Skeletal muscle tissue (tissue), 4 donors: ENCODE results near the gene FRMD3. TPM values are rescaled to one million over a fixed set of nuclear protein-coding genes. Genes with fewer than 3 reads are reported as not detected.

Experiments
- H3K27ac ChIP-seq: one replicate; pipeline ENCODE4 v1.7.0; 2013; ENCODE audit warnings: mild to moderate bottlenecking, low read depth, low read length, inconsistent platforms
- H3K27me3 ChIP-seq, 3 donors: one replicate each; pipeline ENCODE4 v1.7.0; 2013; ENCODE audit warnings: low read length in 3 of 3; ENCODE audit not compliant: control insufficient read depth in 3 of 3, insufficient read depth in 3 of 3
- H3K36me3 ChIP-seq, 3 donors: one replicate each; pipeline ENCODE4 v1.7.0; 2013; ENCODE audit warnings: low read length in 3 of 3; ENCODE audit not compliant: control insufficient read depth in 3 of 3, insufficient read depth in 3 of 3
- H3K4me1 ChIP-seq, 3 donors: one replicate each; pipeline ENCODE4 v1.7.0; 2013; ENCODE audit warnings: low read length in 3 of 3, mild to moderate bottlenecking in 3 of 3; ENCODE audit not compliant: control insufficient read depth in 3 of 3, insufficient read depth in 3 of 3
- H3K4me3 ChIP-seq, 3 donors: one replicate each; pipeline ENCODE4 v1.7.0; 2013; ENCODE audit warnings: low read length in 3 of 3
- H3K9ac ChIP-seq, 3 donors: one replicate each; pipeline ENCODE4 v1.7.0; 2013; ENCODE audit warnings: low read length in 3 of 3, mild to moderate bottlenecking in 3 of 3, moderate library complexity in 2 of 3, low read depth in 1 of 3
- H3K9me3 ChIP-seq, 3 donors: one replicate each; pipeline ENCODE4 v1.7.0; 2013; ENCODE audit warnings: low read length in 3 of 3; ENCODE audit not compliant: control insufficient read depth in 3 of 3
- total RNA-seq: library from RNA; depleted of rRNA; stranded (reverse); fragments of >200 nt; gene quantifications from one replicate; pipeline ENCODE4 v1.2.3, GENCODE V29; 2014
- donor health status: Osteomylitis.

The FRMD3 gene
- total RNA-seq, 1 donor from 2014 or later = 27.7 TPM

DNA sequence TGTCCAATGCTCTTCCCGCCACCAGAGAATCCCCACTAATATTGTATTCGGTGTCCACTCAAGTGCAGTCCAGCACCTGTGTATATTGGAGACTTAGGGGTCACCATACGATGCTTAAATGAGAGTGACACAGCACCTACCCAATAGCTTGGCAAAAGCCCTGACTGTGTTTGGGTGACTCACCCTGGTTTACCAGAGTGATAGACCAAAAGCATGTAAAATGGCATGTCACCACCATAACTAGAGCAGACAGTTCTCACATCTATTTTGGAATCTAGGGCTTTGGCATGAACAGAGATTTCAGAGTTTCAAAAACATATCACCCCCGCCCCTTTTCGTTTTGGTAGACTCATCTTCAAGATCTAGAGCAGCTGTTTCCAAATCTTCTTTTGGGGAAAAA lies 257.9 kb downstream of the FRMD3 start:
- Histone ChIP-seq H3K4me1 (peaks cover 11 to 16% (median 13%) of the 10 kb centered on the region in 3 donors), H3K9ac (no peak overlapping the region), H3K27me3 (no peaks in the 10 kb centered on the region), H3K4me3 (no peak overlapping the region), H3K27ac (no peak overlapping the region), H3K36me3 (no peaks in the 10 kb centered on the region), H3K9me3 (no peaks in the 10 kb centered on the region)

- Histone ChIP-seq H3K4me1 (peaks cover 0 to 7% (median 0%) of the 10 kb centered on the region in 3 donors), H3K4me3 (no peak overlapping the region), H3K9me3 (no peaks in the 10 kb centered on the region), H3K27ac (no peak overlapping the region), H3K27me3 (no peaks in the 10 kb centered on the region), H3K36me3 (no peaks in the 10 kb centered on the region), H3K9ac (no peak overlapping the region)
Measured at GRCh38 chr9:83274787-83275186, 263.4 kb downstream of the FRMD3 start.

DNA sequence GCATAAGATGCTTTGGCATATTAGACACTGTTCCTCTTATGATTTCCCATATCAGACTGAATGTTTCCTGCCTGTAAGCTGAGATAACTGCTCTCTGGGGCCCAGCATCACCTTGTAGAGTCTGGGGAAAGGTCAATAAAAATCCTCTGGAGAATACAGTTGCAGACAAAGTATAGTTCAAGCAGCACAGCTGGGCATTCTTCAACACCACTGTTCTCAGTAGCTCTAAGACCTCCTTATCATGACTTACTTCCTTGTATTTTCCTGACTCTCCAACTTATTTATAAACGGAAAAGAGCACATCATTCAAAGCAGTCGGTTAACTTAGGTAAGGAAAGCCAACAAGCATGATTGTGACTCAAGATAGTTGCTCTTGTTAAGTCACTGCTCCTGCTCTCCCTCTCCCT lies 266.5 kb downstream of the FRMD3 start:
- Histone ChIP-seq H3K27me3 (no peaks in the 10 kb centered on the region), H3K36me3 (no peaks in the 10 kb centered on the region), H3K4me1 (peaks cover 2 to 15% (median 5%) of the 10 kb centered on the region in 3 donors), H3K27ac (no peak overlapping the region), H3K4me3 (no peak overlapping the region), H3K9me3 (no peaks in the 10 kb centered on the region), H3K9ac (no peak overlapping the region)

DNA sequence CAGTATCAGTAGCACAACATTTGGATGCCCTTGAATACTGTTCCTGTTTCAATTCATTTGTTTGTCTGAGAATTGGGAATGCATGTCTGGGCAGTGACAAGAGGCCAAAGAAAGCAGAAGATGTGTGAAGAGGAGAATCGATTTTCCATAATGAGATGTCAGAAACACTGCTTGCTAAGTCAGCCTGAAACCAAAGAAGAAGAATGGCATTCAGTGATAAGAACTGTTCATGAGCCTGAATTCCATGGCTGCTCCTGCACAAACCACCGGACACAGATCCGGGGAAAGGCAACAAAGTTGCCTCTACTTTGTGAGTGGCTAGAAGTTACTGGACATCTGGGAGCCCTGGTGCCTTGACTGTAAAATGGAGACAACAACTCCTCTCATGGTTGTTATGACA lies 268.1 kb downstream of the FRMD3 start:
- Histone ChIP-seq H3K36me3 (no peaks in the 10 kb centered on the region), H3K27me3 (no peaks in the 10 kb centered on the region), H3K4me1 (peaks cover 2 to 18% (median 5%) of the 10 kb centered on the region in 3 donors), H3K9me3 (no peaks in the 10 kb centered on the region), H3K4me3 (no peak overlapping the region), H3K9ac (no peak overlapping the region), H3K27ac (no peak overlapping the region)

- H3K9ac ChIP-seq = peak overlapping the region in 1 of 3 donors; percentile 60
- no peak overlapping the region for H3K4me3 ChIP-seq
- H3K9me3 ChIP-seq = no peaks in the 10 kb centered on the region
- H3K27ac ChIP-seq = no peak overlapping the region
- H3K27me3 ChIP-seq = no peaks in the 10 kb centered on the region
- H3K4me1 ChIP-seq = peaks cover 2 to 18% (median 5%) of the 10 kb centered on the region in 3 donors
- no peaks in the 10 kb centered on the region for H3K36me3 ChIP-seq
Measured at GRCh38 chr9:83267741-83268140, 270.5 kb downstream of the FRMD3 start.

DNA sequence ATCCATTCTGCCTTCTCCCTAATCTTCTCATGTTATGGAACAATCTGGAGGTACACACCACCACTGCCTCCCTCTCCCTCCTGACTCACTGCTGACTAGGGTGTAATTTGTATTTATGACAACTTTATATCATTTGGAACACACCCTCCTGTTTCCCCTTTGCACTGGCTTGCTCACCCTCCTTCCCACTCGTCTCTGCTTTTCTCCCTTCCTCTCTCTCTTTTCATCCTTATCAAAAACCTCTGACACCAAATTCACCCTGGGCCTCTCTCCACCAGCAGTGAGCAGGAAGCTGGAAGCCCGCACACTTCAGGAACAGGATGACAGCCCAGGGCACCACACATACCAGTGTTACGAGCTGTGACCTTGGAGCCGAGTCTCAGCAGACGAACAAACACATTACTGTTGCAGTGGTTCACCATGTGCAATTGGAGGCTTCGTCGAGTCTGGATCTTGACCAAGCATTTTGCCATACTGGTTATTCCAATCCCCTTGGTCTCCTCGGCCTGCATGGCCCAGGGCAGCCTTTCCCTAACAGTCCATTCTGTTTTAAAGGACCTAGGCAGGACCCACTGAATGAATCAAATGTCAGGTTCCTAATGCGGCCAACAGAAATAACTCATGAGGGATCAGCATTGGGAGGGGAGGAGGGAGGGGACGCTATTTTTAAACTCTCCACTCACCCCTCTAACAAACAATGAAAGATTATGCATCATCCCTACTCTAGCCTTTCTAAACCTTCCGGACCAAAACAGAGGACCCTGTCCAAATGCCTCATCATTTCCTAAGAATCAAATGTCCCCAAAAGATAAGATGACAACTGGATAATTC lies 271.3 kb downstream of the FRMD3 start:
- Histone ChIP-seq H3K9ac (peak overlapping the region; percentile 60 to 73 (median 69)), H3K4me1 (peaks cover 2 to 18% (median 5%) of the 10 kb centered on the region in 3 donors), H3K27ac (peak overlapping the region; percentile 83), H3K4me3 (peak overlapping the region; percentile 58 to 66 (median 64)), H3K9me3 (no peaks in the 10 kb centered on the region), H3K27me3 (no peaks in the 10 kb centered on the region), H3K36me3 (no peaks in the 10 kb centered on the region)

DNA sequence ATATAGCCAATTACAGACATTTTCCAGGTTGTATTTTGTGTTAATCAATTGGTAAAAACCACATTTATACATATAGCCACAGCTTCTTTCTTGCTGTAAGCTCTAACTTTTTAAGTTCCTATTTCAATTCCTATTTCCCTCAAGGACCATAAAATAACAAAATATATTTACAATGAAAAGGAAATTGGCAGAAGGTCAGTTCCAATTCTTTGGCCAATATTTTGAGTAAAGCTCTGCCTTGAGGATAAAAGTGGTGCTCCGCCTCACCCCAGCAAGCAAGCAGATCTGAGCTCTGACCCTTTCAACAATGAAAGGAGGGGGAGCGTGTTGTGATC lies 271.9 kb downstream of the FRMD3 start:
- peaks cover 2 to 21% (median 5%) of the 10 kb centered on the region in 3 donors for H3K4me1 ChIP-seq
- H3K9me3 ChIP-seq = no peaks in the 10 kb centered on the region
- no peaks in the 10 kb centered on the region for H3K27me3 ChIP-seq
- H3K9ac ChIP-seq = peak overlapping the region; percentile 60 to 73 (median 69)
- peak overlapping the region; percentile 83 for H3K27ac ChIP-seq
- peak overlapping the region; percentile 58 to 66 (median 64) for H3K4me3 ChIP-seq
- H3K36me3 ChIP-seq = no peaks in the 10 kb centered on the region

GRCh38 chr9:83264315-83264714 lies 273.9 kb downstream of the FRMD3 start:
- Histone ChIP-seq H3K27ac (no peak overlapping the region), H3K9ac (no peak overlapping the region), H3K4me1 (peaks cover 2 to 14% (median 8%) of the 10 kb centered on the region in 3 donors), H3K9me3 (no peaks in the 10 kb centered on the region), H3K27me3 (no peaks in the 10 kb centered on the region), H3K4me3 (no peak overlapping the region), H3K36me3 (no peaks in the 10 kb centered on the region)

DNA sequence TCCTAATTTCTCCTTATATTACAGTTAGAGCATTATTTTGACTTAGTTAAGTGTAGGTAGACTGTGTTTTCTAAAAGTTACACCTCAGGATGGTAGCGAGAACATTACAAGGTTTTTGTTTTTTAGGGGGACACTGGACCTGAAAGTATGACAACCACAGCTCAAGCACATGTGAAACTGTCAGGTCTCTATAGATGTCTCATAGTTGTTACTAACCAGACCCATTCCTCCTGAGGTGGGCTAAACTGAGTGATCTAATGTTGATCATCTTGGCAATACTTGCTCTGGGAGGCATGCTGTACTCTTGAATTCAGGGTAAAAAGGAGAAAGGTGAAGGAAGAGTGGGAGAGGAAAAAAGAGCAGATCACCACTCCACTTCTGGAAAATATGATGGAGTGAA lies 278.6 kb downstream of the FRMD3 start:
- H3K4me3 ChIP-seq = no peak overlapping the region
- H3K4me1 ChIP-seq = peaks cover 3 to 6% (median 5%) of the 10 kb centered on the region in 3 donors
- no peak overlapping the region for H3K9ac ChIP-seq
- no peaks in the 10 kb centered on the region for H3K27me3 ChIP-seq
- no peaks in the 10 kb centered on the region for H3K36me3 ChIP-seq
- no peak overlapping the region for H3K27ac ChIP-seq
- no peaks in the 10 kb centered on the region for H3K9me3 ChIP-seq
